ENCODE results near the gene AXDND1.

DNA sequence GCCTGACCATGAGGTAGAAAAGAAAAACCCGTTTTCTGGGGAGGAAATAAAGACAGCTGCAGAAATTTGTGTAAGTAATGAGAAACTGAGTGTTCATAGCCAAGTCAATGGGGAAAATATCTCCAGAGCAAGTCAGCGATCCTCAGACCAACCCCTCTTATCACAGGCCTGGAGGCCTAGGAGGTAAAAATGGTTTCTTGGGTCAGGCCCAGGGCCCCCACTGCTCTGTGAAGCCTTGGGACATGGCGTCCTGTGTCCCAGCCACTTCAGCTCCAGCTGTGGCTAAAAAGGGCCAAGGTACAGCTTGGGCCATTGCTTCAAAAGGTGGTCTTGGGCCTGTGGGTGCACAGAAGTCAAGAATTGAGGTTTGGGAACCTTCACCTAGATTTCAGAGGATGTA, 108.9 kb downstream of the AXDND1 start:
- no peak for TF ChIP-seq EZH2 (IDR thresholded peaks at IDR 0.05)
- no peak for TF ChIP-seq POLR2AphosphoS5 (IDR thresholded peaks at IDR 0.05; ENCODE audit: borderline replicate concordance, low read depth, low read length)

Data from SK-N-MC (cell line).